H9 (cell line): Measurements from ENCODE around the gene MCM3. TPM values are rescaled to one million over a fixed set of nuclear protein-coding genes. Genes with fewer than 3 reads are reported as not detected.

Experiments used
- DNase-seq: peaks from one replicate; pipeline ENCODE4 v3.0.0-alpha.2; 2017
- H2AFZ ChIP-seq: one replicate; pipeline ENCODE4 v1.6.1; 2013; ENCODE audit warnings: mild to moderate bottlenecking, low read length, control low read depth, moderate library complexity
- H2AK5ac ChIP-seq: 2 replicates; pipeline ENCODE4 v1.6.1; 2013; ENCODE audit warnings: low read length, control low read depth, mixed read lengths; ENCODE audit not compliant: insufficient read length
- H2BK120ac ChIP-seq: one replicate; pipeline ENCODE4 v1.6.1; 2013; ENCODE audit warnings: low read depth, mild to moderate bottlenecking, low read length, control low read depth, inconsistent platforms; ENCODE audit not compliant: poor library complexity, severe bottlenecking
- H2BK12ac ChIP-seq: 2 replicates; pipeline ENCODE4 v1.6.1; 2013; ENCODE audit warnings: low read length, control low read depth, mixed read lengths, low read depth; ENCODE audit not compliant: insufficient read length
- H2BK15ac ChIP-seq: 2 replicates; pipeline ENCODE4 v1.6.1; 2013; ENCODE audit warnings: low read depth, low read length, control low read depth
- H2BK20ac ChIP-seq: one replicate; pipeline ENCODE4 v1.6.1; 2013; ENCODE audit warnings: low read depth, mild to moderate bottlenecking, low read length, control low read depth, inconsistent platforms; ENCODE audit not compliant: poor library complexity, severe bottlenecking
- H2BK5ac ChIP-seq: 2 replicates; pipeline ENCODE4 v1.6.1; 2013; ENCODE audit warnings: low read length, control low read depth, mixed read lengths; ENCODE audit not compliant: insufficient read length
- H3K14ac ChIP-seq: 2 replicates; pipeline ENCODE4 v1.6.1; 2013; ENCODE audit warnings: low read length, control low read depth; ENCODE audit not compliant: insufficient read depth
- H3K18ac ChIP-seq: 2 replicates; pipeline ENCODE4 v1.6.1; 2013; ENCODE audit warnings: low read depth, mild to moderate bottlenecking, mixed read lengths, low read length, control low read depth; ENCODE audit not compliant: insufficient read length
- H3K23ac ChIP-seq: 2 replicates; pipeline ENCODE4 v1.6.1; 2013; ENCODE audit warnings: low read length, control low read depth, mixed read lengths, low read depth; ENCODE audit not compliant: insufficient read length
- H3K23me2 ChIP-seq: 2 replicates; pipeline ENCODE4 v1.6.1; 2013; ENCODE audit warnings: low read depth, mild to moderate bottlenecking, mixed read lengths, low read length, control low read depth; ENCODE audit not compliant: insufficient read length, poor library complexity, severe bottlenecking
- H3K27ac ChIP-seq: 2 replicates; pipeline ENCODE4 v1.5.1; 2013; ENCODE audit warnings: low read length, control low read depth, mixed read lengths, low read depth; ENCODE audit not compliant: insufficient read length
- H3K27me3 ChIP-seq: 2 replicates; pipeline ENCODE4 v1.6.1; 2013; ENCODE audit warnings: low read length, control low read depth, inconsistent platforms; ENCODE audit not compliant: insufficient read depth
- H3K4ac ChIP-seq: 2 replicates; pipeline ENCODE4 v1.6.1; 2013; ENCODE audit warnings: low read depth, mild to moderate bottlenecking, control low read depth, inconsistent platforms, low read length, moderate library complexity
- H3K4me1 ChIP-seq: 2 replicates; pipeline ENCODE4 v1.6.1; 2013; ENCODE audit warnings: low read length, control low read depth, inconsistent platforms; ENCODE audit not compliant: insufficient read depth
- H3K4me2 ChIP-seq: 2 replicates; pipeline ENCODE4 v1.6.1; 2013; ENCODE audit warnings: low read length, control low read depth, mixed read lengths; ENCODE audit not compliant: insufficient read length, insufficient read depth
- H3K56ac ChIP-seq: 2 replicates; pipeline ENCODE4 v1.6.1; 2013; ENCODE audit warnings: low read depth, mild to moderate bottlenecking, mixed read lengths, low read length, control low read depth; ENCODE audit not compliant: insufficient read length
- H3K79me1 ChIP-seq: 2 replicates; pipeline ENCODE4 v1.6.1; 2013; ENCODE audit warnings: low read depth, mild to moderate bottlenecking, moderate library complexity, low read length, control low read depth, inconsistent platforms; ENCODE audit not compliant: insufficient read depth, poor library complexity, severe bottlenecking
- H3K79me2 ChIP-seq: 2 replicates; pipeline ENCODE4 v1.6.1; 2013; ENCODE audit warnings: low read length, control low read depth, inconsistent platforms; ENCODE audit not compliant: insufficient read depth
- H3K9ac ChIP-seq: 2 replicates; pipeline ENCODE4 v1.6.1; 2013; ENCODE audit warnings: low read length, control low read depth, mixed read lengths; ENCODE audit not compliant: insufficient read length; ENCODE audit errors: extremely low read depth
- H3K9me3 ChIP-seq: one replicate; pipeline ENCODE4 v1.6.1; 2013; ENCODE audit warnings: low read depth, low read length, inconsistent platforms; ENCODE audit not compliant: control insufficient read depth
- H3T11ph ChIP-seq: one replicate; pipeline ENCODE4 v1.6.1; 2013; ENCODE audit warnings: mild to moderate bottlenecking, low read length, control low read depth, inconsistent platforms
- H4K20me1 ChIP-seq: one replicate; pipeline ENCODE4 v1.6.1; 2013; ENCODE audit not compliant: control insufficient read depth, insufficient read length, insufficient read depth
- H4K5ac ChIP-seq: 2 replicates; pipeline ENCODE4 v1.6.1; 2013; ENCODE audit warnings: low read depth, mild to moderate bottlenecking, mixed read lengths, low read length, control low read depth; ENCODE audit not compliant: insufficient read length
- H4K8ac ChIP-seq: replicated peaks from 2 replicates; pipeline ENCODE4 v1.6.1; 2013; ENCODE audit warnings: low read length, control low read depth, mixed read lengths, low read depth; ENCODE audit not compliant: insufficient read length
- H4K91ac ChIP-seq: 2 replicates; pipeline ENCODE4 v1.6.1; 2013; ENCODE audit warnings: low read depth, mild to moderate bottlenecking, moderate library complexity, mixed read lengths, low read length, control low read depth; ENCODE audit not compliant: insufficient read length
- H3K27ac Mint-ChIP-seq, 3 experiments: 2 replicates in 2 of 3; 3 replicates in 1 of 3; pipeline ENCODE4 v1.8.0; 2020 to 2021; ENCODE audit warnings: mixed read lengths in 3 of 3, mild to moderate bottlenecking in 1 of 3, moderate library complexity in 1 of 3
- H3K27me3 Mint-ChIP-seq: 2 replicates; pipeline ENCODE4 v1.8.0; 2021; ENCODE audit warnings: low read depth, mild to moderate bottlenecking, moderate library complexity, mixed read lengths
- H3K36me3 Mint-ChIP-seq, 3 experiments: 2 replicates in 2 of 3; 3 replicates in 1 of 3; pipeline ENCODE4 v1.8.0; 2020 to 2021; ENCODE audit warnings: low read depth in 3 of 3, mixed read lengths in 3 of 3; ENCODE audit not compliant: insufficient read depth in 1 of 3
- H3K4me1 Mint-ChIP-seq, 2 experiments: 2 replicates each; pipeline ENCODE4 v1.8.0; 2020; ENCODE audit warnings: mixed read lengths in 2 of 2
- H3K4me3 Mint-ChIP-seq, 2 experiments: 2 replicates in 1 of 2; 3 replicates in 1 of 2; pipeline ENCODE4 v1.8.0; 2020 to 2021; ENCODE audit warnings: mild to moderate bottlenecking in 2 of 2, mixed read lengths in 2 of 2, moderate library complexity in 1 of 2
- H3K9me3 Mint-ChIP-seq, 2 experiments: 2 replicates in 1 of 2; 3 replicates in 1 of 2; pipeline ENCODE4 v1.8.0; 2020; ENCODE audit warnings: mild to moderate bottlenecking in 2 of 2, mixed read lengths in 2 of 2, moderate library complexity in 1 of 2
- CTCF ChIP-seq: fragments of 200-600 bp; sonication (generic); conservative IDR thresholded peaks from 3 replicates; pipeline ENCODE4 v1.8.0; 2021; ENCODE audit warnings: antibody characterized with exemption, mild to moderate bottlenecking
- WGBS: extraction: QIAGEN DNeasy Blood & Tissue Kit; methylation state at CpG from one replicate; pipeline ENCODE4 v1.1.7; 2013; ENCODE audit warnings: missing lambda C conversion rate, low lambda C conversion rate, mixed read lengths; ENCODE audit not compliant: insufficient read length; ENCODE audit errors: extremely low coverage; 5-methylcytosine and 5-hydroxymethylcytosine counted together
- total RNA-seq: library from RNA; stranded (reverse); gene quantifications from 2 replicates; pipeline ENCODE4 v1.2.1, GENCODE V29; 2021

Gene MCM3
- total RNA-seq, 1 experiment from 2014 or later = 252 TPM

GRCh38 chr6:52331793-52332457 is 47.4 kb upstream of the MCM3 start:
- H3K27me3 ChIP-seq = no peaks in the 10 kb centered on the region
- H3K79me1 ChIP-seq = no peaks in the 10 kb centered on the region
- no peaks in the 10 kb centered on the region; the same call in 1 of the 2 replicates for H3K4me1 ChIP-seq
- no peak overlapping the region for H2BK20ac ChIP-seq
- H2BK5ac ChIP-seq = no peak overlapping the region
- H2BK15ac ChIP-seq = no peak overlapping the region
- H3K79me2 ChIP-seq = no peaks in the 10 kb centered on the region
- H3K18ac ChIP-seq = no peak overlapping the region
- no peak overlapping the region for H3K4me2 ChIP-seq
- no peak overlapping the region for H3K4me3 Mint-ChIP-seq
- H3K9me3 ChIP-seq = no peaks in the 10 kb centered on the region
- H4K8ac ChIP-seq = no peak overlapping the region
- H3K23ac ChIP-seq = no peak overlapping the region
- H3K9ac ChIP-seq = no peak overlapping the region
- no peak overlapping the region for H2BK12ac ChIP-seq
- H4K91ac ChIP-seq = no peak overlapping the region
- DNase-seq = no peak
- H3K27ac ChIP-seq = no peak overlapping the region
- no peak overlapping the region for H3T11ph ChIP-seq
- no peak overlapping the region for H3K56ac ChIP-seq
- no peaks in the 10 kb centered on the region for H4K20me1 ChIP-seq
- no peak overlapping the region; a peak in 1 of 7 replicates for H3K27ac Mint-ChIP-seq
- H3K4ac ChIP-seq = no peak overlapping the region
- H2AFZ ChIP-seq = no peak overlapping the region
- peaks cover 10% of the 10 kb centered on the region for H3K27me3 Mint-ChIP-seq
- H2AK5ac ChIP-seq = no peak overlapping the region
- no CpG with 5 or more reads among the region's 4 CpGs for WGBS
- no peaks in the 10 kb centered on the region for H3K23me2 ChIP-seq
- no peak overlapping the region for H2BK120ac ChIP-seq
- H4K5ac ChIP-seq = no peak overlapping the region
- peaks cover 10 to 20% of the 10 kb centered on the region in 2 experiments for H3K4me1 Mint-ChIP-seq
- no peak for TF ChIP-seq CTCF
- no peaks in the 10 kb centered on the region for H3K36me3 Mint-ChIP-seq
- no peak overlapping the region for H3K14ac ChIP-seq
- H3K9me3 Mint-ChIP-seq = no peaks in the 10 kb centered on the region
